ENCODE measurements around the gene GDE1.

The GDE1 gene

GRCh38 chr16:19486051-19486450, 35.8 kb downstream of the GDE1 start:
- no peak for DNase-seq (ENCODE audit: low read depth in 2 of 2)

- DNase-seq (ENCODE audit: low read depth in 2 of 2) = no peak
These were observed 36.3 kb downstream of the GDE1 start for GRCh38 chr16:19485611-19486010.

GRCh38 chr16:19484096-19484495, 37.8 kb downstream of the GDE1 start:
- no peak for DNase-seq (ENCODE audit: low read depth in 2 of 2)

- DNase-seq (ENCODE audit: low read depth in 2 of 2) = no peak
These were observed 39.6 kb downstream of the GDE1 start for GRCh38 chr16:19482291-19482690.

GRCh38 chr16:19481769-19482168, 40.1 kb downstream of the GDE1 start:
- no peak for DNase-seq (ENCODE audit: low read depth in 2 of 2)

- no peak for DNase-seq (ENCODE audit: low read depth in 2 of 2)
These were observed 40.6 kb downstream of the GDE1 start for GRCh38 chr16:19481296-19481695.

- DNase-seq (ENCODE audit: low read depth in 2 of 2) = no peak
These were observed 42.6 kb downstream of the GDE1 start for GRCh38 chr16:19479302-19479721.

GRCh38 chr16:19478505-19478904, 43.4 kb downstream of the GDE1 start:
- DNase-seq (ENCODE audit: low read depth in 2 of 2) = no peak

- DNase-seq (ENCODE audit: low read depth in 2 of 2) = no peak
These were observed 47.3 kb downstream of the GDE1 start for GRCh38 chr16:19474617-19475016.

- DNase-seq (ENCODE audit: low read depth in 2 of 2) = no peak
These were observed 49.4 kb downstream of the GDE1 start for GRCh38 chr16:19472482-19472881.

GRCh38 chr16:19468300-19468699, 53.6 kb downstream of the GDE1 start:
- DNase-seq (ENCODE audit: low read depth in 2 of 2) = no peak

GRCh38 chr16:19463468-19464315, 58.2 kb downstream of the GDE1 start:
- DNase-seq (ENCODE audit: low read depth in 2 of 2) = no peak

GRCh38 chr16:19460397-19460796, 61.5 kb downstream of the GDE1 start:
- no peak for DNase-seq (ENCODE audit: low read depth in 2 of 2)

- DNase-seq (ENCODE audit: low read depth in 2 of 2) = no peak
These were observed 63.0 kb downstream of the GDE1 start for GRCh38 chr16:19458722-19459379.
